Tibial nerve (tissue), 4 donors: ENCODE data around the gene GLRX5.

Experiments used
- CTCF ChIP-seq, 5 experiments: fragments of 200-600 bp in 3 of 5; fragments of 450-650 bp in 2 of 5; sonication (generic) in 3 of 5; IDR thresholded peaks; one replicate each; pipeline ENCODE4 v1.5.1; 2016 to 2019; ENCODE audit warnings: antibody characterized with exemption in 5 of 5, mild to moderate bottlenecking in 3 of 5, moderate library complexity in 2 of 5
- EP300 ChIP-seq, 2 donors: sonication (generic); formaldehyde crosslinking; IDR thresholded peaks; one replicate each; pipeline ENCODE4 v1.6.1; 2017; ENCODE audit warnings: antibody characterized with exemption in 2 of 2, mild to moderate bottlenecking in 1 of 2

GRCh38 chr14:95496690-95497259 lies 38.1 kb upstream of the GLRX5 start:
- TF ChIP-seq EP300 (IDR thresholded peaks at IDR 0.05) (peak in 1 of 2 donors; percentile 6), CTCF (IDR thresholded peaks at IDR 0.05) (no peak)
